ENCODE results near the gene RRAGD.

- no peak for TF ChIP-seq CTCF (IDR thresholded peaks at IDR 0.05)
- no peak for TF ChIP-seq EZH2 (IDR thresholded peaks at IDR 0.05; ENCODE audit: borderline replicate concordance, insufficient read depth, low read depth, low read length, poor library complexity, severe bottlenecking)
Measured at GRCh38 chr6:89350281-89350966, 61.6 kb downstream of the RRAGD start.

Measured in B cell (primary cell).